GM08714 (cell line): Measurements from ENCODE around the gene GAREM2.

Experiments used
- H3K4me3 ChIP-seq: fragments of 200-500 bp; sonication (Bioruptor generic); 2 replicates; pipeline ENCODE4 v1.5.1; 2014; ENCODE audit warnings: mild to moderate bottlenecking, low read length, inconsistent platforms
- ZNF274 ChIP-seq: IDR thresholded peaks from 2 replicates; pipeline ENCODE4 v1.6.1; 2012; ENCODE audit warnings: mild to moderate bottlenecking, low read depth, low read length

Gene GAREM2

DNA sequence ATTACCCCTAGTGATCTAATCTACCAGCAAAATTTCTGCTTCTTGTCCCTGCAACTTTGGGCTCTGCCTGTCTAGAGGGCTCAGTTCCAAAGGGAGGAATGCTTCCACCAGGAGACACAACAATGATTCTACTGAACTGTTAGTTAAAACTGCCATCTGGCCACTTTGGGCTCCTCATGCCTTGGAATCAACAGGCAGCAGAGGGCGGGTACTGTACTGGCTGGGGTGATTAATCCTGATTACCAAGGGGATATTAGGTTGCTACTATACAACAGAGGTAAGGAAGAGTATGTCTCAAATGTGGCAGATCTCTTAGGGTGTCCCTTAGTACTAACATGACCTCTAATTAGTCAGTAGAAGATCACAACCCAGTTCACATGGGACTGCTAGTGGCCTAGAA lies 50.1 kb downstream of the GAREM2 start:
- no peak overlapping the region for H3K4me3 ChIP-seq
- TF ChIP-seq ZNF274, result no peak

GRCh38 chr2:26224095-26224494 lies 51.2 kb downstream of the GAREM2 start:
- no peak for TF ChIP-seq ZNF274
- H3K4me3 ChIP-seq, result no peak overlapping the region

- no peak overlapping the region for H3K4me3 ChIP-seq
- no peak for TF ChIP-seq ZNF274
Measured at GRCh38 chr2:26229595-26229994, 56.7 kb downstream of the GAREM2 start.

GRCh38 chr2:26230806-26231205 lies 57.9 kb downstream of the GAREM2 start:
- no peak for TF ChIP-seq ZNF274

GRCh38 chr2:26235089-26235488 lies 62.2 kb downstream of the GAREM2 start:
- no peak for TF ChIP-seq ZNF274
- no peak overlapping the region for H3K4me3 ChIP-seq

More at GRCh38 chr2:26230806-26231205, 57.9 kb downstream of the GAREM2 start:
- no peak overlapping the region for H3K4me3 ChIP-seq

- no peak for TF ChIP-seq ZNF274
- H3K4me3 ChIP-seq, result no peak overlapping the region
Measured at GRCh38 chr2:26237868-26238267, 65.0 kb downstream of the GAREM2 start.

DNA sequence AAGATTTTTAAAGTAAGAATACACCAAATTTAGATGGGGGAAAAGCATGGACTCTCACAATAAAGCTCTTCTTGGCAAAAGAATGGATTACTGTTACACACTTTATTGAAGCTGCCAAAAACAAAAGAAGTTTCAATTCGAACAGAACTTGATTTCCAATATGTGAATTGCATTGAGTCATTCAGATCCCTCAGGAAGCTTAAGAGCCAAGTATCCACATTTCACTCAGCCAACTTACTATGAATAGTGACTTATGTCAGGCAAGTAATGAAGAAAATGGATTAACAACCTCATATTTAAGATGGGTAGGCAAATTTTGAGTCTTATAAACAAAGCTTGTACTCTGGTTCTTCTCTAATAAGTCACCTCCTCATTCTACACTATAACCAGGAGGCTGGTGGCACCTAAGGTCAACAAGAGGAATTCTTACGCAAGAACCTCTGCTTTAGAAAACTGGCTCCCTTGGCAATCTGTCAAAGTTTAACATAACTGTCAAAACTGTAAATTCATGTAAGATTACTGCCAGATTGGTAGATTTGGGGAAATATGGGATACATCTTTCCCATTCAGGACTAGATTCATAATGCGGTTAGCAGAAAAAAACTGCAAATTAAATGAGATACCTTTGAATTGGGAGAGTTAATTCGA lies 65.5 kb downstream of the GAREM2 start:
- H3K4me3 ChIP-seq, result no peak overlapping the region
- TF ChIP-seq ZNF274, result no peak
